Ovary (tissue), 9 donors: ENCODE measurements around the gene MAOB. TPM values are rescaled to one million over a fixed set of nuclear protein-coding genes. Genes with fewer than 3 reads are reported as not detected.

ENCODE experiments used
- DNase-seq, 5 donors: peaks; one replicate each; pipeline ENCODE4 v3.0.0-alpha.2; 2019 to 2020
- H3K27ac ChIP-seq, 2 donors: fragments of 200-600 bp; one replicate each; pipeline versions ENCODE4 v1.5.1 to v1.8.0; 2019 to 2022
- H3K27me3 ChIP-seq: fragments of 200-600 bp; one replicate; pipeline ENCODE4 v1.8.0; 2022
- H3K36me3 ChIP-seq: fragments of 200-600 bp; sonication (generic); one replicate; pipeline ENCODE4 v1.5.1; 2019
- H3K4me1 ChIP-seq: one replicate; pipeline ENCODE4 v1.8.1; 2013; ENCODE audit warnings: mild to moderate bottlenecking, moderate library complexity; ENCODE audit not compliant: insufficient read depth
- H3K4me3 ChIP-seq: fragments of 200-600 bp; sonication (generic); one replicate; pipeline ENCODE4 v1.5.1; 2017
- H3K9me3 ChIP-seq, 2 donors: fragments of 200-600 bp in 1 of 2; sonication (generic) in 1 of 2; one replicate each; pipeline versions ENCODE4 v1.5.1 to v1.8.1; 2013 to 2019; ENCODE audit warnings: mild to moderate bottlenecking in 1 of 2, moderate library complexity in 1 of 2
- CTCF ChIP-seq, 3 donors: fragments of 450-650 bp in 2 of 3; fragments of 200-600 bp in 1 of 3; IDR thresholded peaks; one replicate each; pipeline versions ENCODE4 v1.5.1 to v1.8.0; 2016 to 2022; ENCODE audit warnings: antibody characterized with exemption in 3 of 3, mild to moderate bottlenecking in 1 of 3
- EP300 ChIP-seq: sonication (generic); formaldehyde crosslinking; IDR thresholded peaks from one replicate; pipeline ENCODE4 v1.6.1; 2017; ENCODE audit warnings: antibody characterized with exemption
- POLR2A ChIP-seq: fragments of 450-650 bp; IDR thresholded peaks from one replicate; pipeline ENCODE4 v1.6.1; 2017; ENCODE audit warnings: antibody characterized with exemption, mild to moderate bottlenecking, moderate library complexity
- WGBS, 3 donors: extraction: QIAGEN DNeasy Blood & Tissue Kit in 1 of 3; methylation state at CpG; one replicate each; pipeline versions ENCODE4 v1.1.5 to v1.1.7; 2013 to 2017; 5-methylcytosine and 5-hydroxymethylcytosine counted together
- intact Hi-C, 4 donors: fragments of 100-400 bp; cut with DNase I; formaldehyde crosslinking; loops; one replicate each; pipeline versions ENCODE4 v1.11.0 to v1.15.1; 2022 to 2023
- polyA plus RNA-seq, 2 donors: library from polyadenylated mRNA; stranded (reverse); fragments of 200-250 nt in 1 of 2; fragments of 350-450 nt in 1 of 2; fragmentation: Illumina TruSeq in 1 of 2; extraction: RNeasy Lipid Tissue Mini Kit (QIAGEN cat#74804) in 1 of 2; gene quantifications; one replicate each; pipeline ENCODE4 v1.2.3, GENCODE V29; 2013 to 2014
- total RNA-seq, 7 donors: library from RNA; depleted of rRNA in 2 of 7; stranded (reverse); fragments of >200 nt in 2 of 7; fragmentation: NEBNext Ultra II Directional in 3 of 7; extraction: Animal tissue kit (Norgen Biotek cat#: 25700) in 3 of 7; gene quantifications; one replicate each; pipeline versions ENCODE4 v1.1.0 to v1.2.4, GENCODE V29; 2016 to 2023
- donor health status: DM: no; HTN: no; CAD: no; lungs with moderate emphysema.
- donor health status: DM: no; HTN: no; CAD: no.
- donor health status: Bipolar disorder and iron deficiency.
- donor health status: DM: yes; HTN: yes; CAD: no.
- donor health status: DM: no; HTN: no; CAD: no.
- donor health status: DM: yes; HTN: yes; CAD: no.

Gene MAOB
- total and polyA plus RNA-seq, 9 donors, result 57.2 to 322 (median 180) TPM

DNA sequence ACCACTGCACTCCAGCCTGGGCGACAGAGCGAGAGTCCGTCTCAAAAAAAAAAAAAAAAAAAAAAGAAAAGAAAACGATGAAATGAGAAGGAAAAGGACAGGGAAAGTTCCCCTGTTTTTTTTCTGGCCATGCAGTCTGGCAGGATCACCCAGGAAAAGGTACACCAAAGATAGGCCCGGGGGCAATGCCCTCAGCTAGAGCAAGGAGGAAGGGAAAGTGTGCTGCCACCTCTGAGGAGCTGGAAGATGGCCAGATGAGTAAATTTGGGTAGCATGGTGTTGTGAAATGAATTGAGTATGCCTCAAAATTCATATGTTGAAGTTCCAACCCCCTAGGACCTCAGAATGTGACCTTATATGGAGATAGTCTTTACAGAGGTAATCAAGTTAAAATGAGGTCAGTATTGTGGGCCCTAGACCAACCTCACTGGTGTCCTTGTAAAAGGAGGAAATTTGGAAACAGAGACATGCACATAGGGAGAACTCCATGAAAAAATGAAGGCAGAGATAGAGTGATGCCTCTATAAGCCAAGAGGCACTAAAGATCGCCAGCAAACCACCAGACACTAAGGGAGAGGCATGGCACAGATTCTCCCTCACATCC lies 28.9 kb downstream of the MAOB start:
- no peak for DNase-seq
- H3K27ac ChIP-seq, result no peak overlapping the region
- intact Hi-C loops, result no loop called here
- TF ChIP-seq POLR2A, result no peak
- TF ChIP-seq EP300, result no peak
- no peak for TF ChIP-seq CTCF (IDR thresholded peaks at IDR 0.05)
- no peaks in the 10 kb centered on the region for H3K9me3 ChIP-seq
- no peaks in the 10 kb centered on the region for H3K36me3 ChIP-seq
- H3K4me3 ChIP-seq, result no peak overlapping the region
- H3K27me3 ChIP-seq, result no peaks in the 10 kb centered on the region
- peaks cover 9% of the 10 kb centered on the region for H3K4me1 ChIP-seq
- WGBS, 3 donors, result 73 to 81% (median 80%) methylated on average over 6 of the region's 6 CpGs

DNA sequence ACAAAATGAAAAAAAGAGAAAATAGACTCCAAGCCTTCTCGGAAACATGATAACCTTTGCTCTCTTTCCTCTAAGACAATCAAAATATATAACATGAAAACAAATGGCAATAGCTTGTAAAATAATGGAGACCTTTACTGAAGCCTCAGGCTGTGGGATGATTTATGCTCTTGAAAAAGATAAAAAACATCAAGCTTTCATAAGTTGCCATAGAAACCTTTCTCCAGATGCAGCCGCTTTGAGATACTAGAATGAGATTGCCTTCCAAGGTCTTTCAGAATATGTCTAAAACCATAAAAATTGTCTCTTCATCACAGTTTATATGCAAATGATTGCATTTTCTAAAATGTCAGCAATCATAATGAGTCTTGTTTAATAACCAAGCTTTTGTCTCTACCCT lies 31.6 kb downstream of the MAOB start:
- intact Hi-C loops, result no loop called here
- Histone ChIP-seq H3K36me3 (no peaks in the 10 kb centered on the region), H3K4me1 (peaks cover 8% of the 10 kb centered on the region), H3K27ac (no peak overlapping the region), H3K4me3 (no peak overlapping the region), H3K9me3 (no peaks in the 10 kb centered on the region), H3K27me3 (no peaks in the 10 kb centered on the region)
- DNase-seq, result no peak
- 36 to 51% (median 49%) methylated on average over 2 of the region's 2 CpGs for WGBS, 3 donors
- TF ChIP-seq EP300 (no peak), POLR2A (no peak), CTCF (IDR thresholded peaks at IDR 0.05) (no peak)

- no peaks in the 10 kb centered on the region for H3K36me3 ChIP-seq
- intact Hi-C loops, result no loop called here
- peaks cover 4% of the 10 kb centered on the region for H3K4me1 ChIP-seq
- H3K4me3 ChIP-seq, result no peak overlapping the region
- H3K27ac ChIP-seq, result no peak overlapping the region
- TF ChIP-seq CTCF (IDR thresholded peaks at IDR 0.05) (no peak), EP300 (no peak), POLR2A (no peak)
- DNase-seq, result no peak
- no peaks in the 10 kb centered on the region for H3K9me3 ChIP-seq
- no peaks in the 10 kb centered on the region for H3K27me3 ChIP-seq
- WGBS, 3 donors, result 26 to 39% (median 35%) methylated on average over 6 of the region's 6 CpGs
These were observed 33.1 kb downstream of the MAOB start for GRCh38 chrX:43849173-43849572.

DNA sequence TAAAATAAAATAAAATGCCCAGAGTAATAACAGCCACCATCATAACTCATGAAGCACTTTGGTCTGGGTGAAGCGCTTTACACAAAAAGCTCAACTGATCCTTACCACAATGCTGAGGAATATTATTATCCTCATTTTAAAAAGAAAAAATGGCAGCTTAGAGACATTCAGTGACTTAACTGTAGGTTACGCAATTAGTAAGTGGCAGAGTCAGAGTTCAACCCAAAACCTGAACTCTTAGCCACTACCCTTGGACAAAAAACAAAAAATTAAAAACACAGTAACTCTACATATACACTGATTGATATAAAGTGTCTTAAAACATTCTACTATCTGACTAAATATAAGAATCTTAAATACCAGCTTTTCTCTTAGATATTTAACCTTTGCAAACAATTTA lies 34.9 kb downstream of the MAOB start:
- Histone ChIP-seq H3K27me3 (no peaks in the 10 kb centered on the region), H3K4me3 (no peak overlapping the region), H3K4me1 (peaks cover 4% of the 10 kb centered on the region), H3K9me3 (no peaks in the 10 kb centered on the region), H3K27ac (no peak overlapping the region), H3K36me3 (no peaks in the 10 kb centered on the region)
- intact Hi-C loops, result no loop called here
- 90 to 95% (median 95%) methylated on average over 2 of the region's 2 CpGs for WGBS, 3 donors
- DNase-seq, result no peak
- TF ChIP-seq EP300 (no peak), POLR2A (no peak), CTCF (IDR thresholded peaks at IDR 0.05) (no peak)
